ENCODE results near the gene ALX3.

- TF ChIP-seq MAZ (IDR thresholded peaks at IDR 0.05; ENCODE audit: borderline replicate concordance, low read depth, low read length) (no peak), CEBPB (IDR thresholded peaks at IDR 0.05; ENCODE audit: low read depth, low read length) (no peak), POLR2A (IDR thresholded peaks at IDR 0.05; ENCODE audit: low read depth, low read length) (no peak), SMC3 (IDR thresholded peaks at IDR 0.05; ENCODE audit: low read depth, low read length) (no peak)
- TF ChIP-seq, protein P1, sequence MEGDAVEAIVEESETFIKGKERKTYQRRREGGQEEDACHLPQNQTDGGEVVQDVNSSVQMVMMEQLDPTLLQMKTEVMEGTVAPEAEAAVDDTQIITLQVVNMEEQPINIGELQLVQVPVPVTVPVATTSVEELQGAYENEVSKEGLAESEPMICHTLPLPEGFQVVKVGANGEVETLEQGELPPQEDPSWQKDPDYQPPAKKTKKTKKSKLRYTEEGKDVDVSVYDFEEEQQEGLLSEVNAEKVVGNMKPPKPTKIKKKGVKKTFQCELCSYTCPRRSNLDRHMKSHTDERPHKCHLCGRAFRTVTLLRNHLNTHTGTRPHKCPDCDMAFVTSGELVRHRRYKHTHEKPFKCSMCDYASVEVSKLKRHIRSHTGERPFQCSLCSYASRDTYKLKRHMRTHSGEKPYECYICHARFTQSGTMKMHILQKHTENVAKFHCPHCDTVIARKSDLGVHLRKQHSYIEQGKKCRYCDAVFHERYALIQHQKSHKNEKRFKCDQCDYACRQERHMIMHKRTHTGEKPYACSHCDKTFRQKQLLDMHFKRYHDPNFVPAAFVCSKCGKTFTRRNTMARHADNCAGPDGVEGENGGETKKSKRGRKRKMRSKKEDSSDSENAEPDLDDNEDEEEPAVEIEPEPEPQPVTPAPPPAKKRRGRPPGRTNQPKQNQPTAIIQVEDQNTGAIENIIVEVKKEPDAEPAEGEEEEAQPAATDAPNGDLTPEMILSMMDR (conservative IDR thresholded peaks at IDR 0.05; ENCODE audit: low read depth, low read length) = no peak
Measured at GRCh38 chr1:110083866-110084226, 13.4 kb upstream of the ALX3 start.
